ENCODE measurements around the gene OSBPL10. TPM values are rescaled to one million over a fixed set of nuclear protein-coding genes. Genes with fewer than 3 reads are reported as not detected.

Gene OSBPL10
- total RNA-seq, 2 experiments from 2014 or later = 65.7 to 170 TPM

- Histone ChIP-seq H2AFZ (ENCODE audit: low read length) (no peak overlapping the region), H3K4me3 (ENCODE audit: low read depth, low read length, poor library complexity, severe bottlenecking) (peak overlapping the region; percentile 65), H3K27ac (ENCODE audit: low read depth, low read length, poor library complexity, severe bottlenecking) (peak overlapping the region; percentile 91), H4K20me1 (ENCODE audit: insufficient read depth, low read length) (no peaks in the 10 kb centered on the region), H3K4me2 (ENCODE audit: low read length) (peak overlapping the region; percentile 89), H3K36me3 (ENCODE audit: insufficient read depth, low read length) (peaks cover 64% of the 10 kb centered on the region), H3K9me2 (ENCODE audit: insufficient read depth, low read length) (no peaks in the 10 kb centered on the region), H3K9me3 (ENCODE audit: low read length) (peaks cover 25% of the 10 kb centered on the region), H3K79me2 (ENCODE audit: insufficient read depth, low read depth, low read length) (peaks cover 100% of the 10 kb centered on the region), H3K4me1 (ENCODE audit: insufficient read depth, low read length, poor library complexity, severe bottlenecking) (peaks cover 88% of the 10 kb centered on the region)
- ChIA-PET CTCF (ENCODE audit: unreplicated experiment) (no interaction called here), POLR2A (interaction anchor here (0.6 to 3.7 kb wide), 8 partner anchors 11 to 81 kb away, joined by 3 to 81 read pairs (median 24); partner anchors contain the start of genes OSBPL10 and ZNF860)
- BruUV-seq (replicated peaks) = no TSS peak
- intact Hi-C loops (cut with micrococcal nuclease; ENCODE audit: unreplicated experiment) = loop anchor here (10.0 kb wide), 1 partner anchor 1314 kb away; no protein-coding TSS in a partner anchor
- TF ChIP-seq EZH2phosphoT487 (IDR thresholded peaks at IDR 0.05; ENCODE audit: borderline replicate concordance, low read depth, low read length) = no peak
- no peak for TF ChIP-seq CTCF (conservative IDR thresholded peaks at IDR 0.05; ENCODE audit: low read length)
- DNase-seq (ENCODE audit: low spot score) = no peak
Observed at GRCh38 chr3:31959251-31959650, 21.8 kb downstream of the OSBPL10 start.

GRCh38 chr3:31958701-31959152, 22.3 kb downstream of the OSBPL10 start:
- ChIA-PET CTCF (ENCODE audit: unreplicated experiment) (no interaction called here), POLR2A (interaction anchor here (1.0 to 5.7 kb wide), 9 partner anchors 10 to 74 kb away, joined by 3 to 76 read pairs (median 19); partner anchors contain the start of genes OSBPL10 and ZNF860)
- Histone ChIP-seq H2AFZ (ENCODE audit: low read length) (no peak overlapping the region), H3K4me1 (ENCODE audit: insufficient read depth, low read length, poor library complexity, severe bottlenecking) (peaks cover 89% of the 10 kb centered on the region), H3K9me3 (ENCODE audit: low read length) (peaks cover 25% of the 10 kb centered on the region), H3K36me3 (ENCODE audit: insufficient read depth, low read length) (peaks cover 64% of the 10 kb centered on the region), H4K20me1 (ENCODE audit: insufficient read depth, low read length) (no peaks in the 10 kb centered on the region), H3K9me2 (ENCODE audit: insufficient read depth, low read length) (no peaks in the 10 kb centered on the region), H3K4me3 (ENCODE audit: low read depth, low read length, poor library complexity, severe bottlenecking) (peak overlapping the region; percentile 65), H3K4me2 (ENCODE audit: low read length) (peak overlapping the region; percentile 89), H3K27ac (ENCODE audit: low read depth, low read length, poor library complexity, severe bottlenecking) (peak overlapping the region; percentile 91), H3K79me2 (ENCODE audit: insufficient read depth, low read depth, low read length) (peaks cover 100% of the 10 kb centered on the region)
- no peak for DNase-seq (ENCODE audit: low spot score)
- TF ChIP-seq CTCF (conservative IDR thresholded peaks at IDR 0.05; ENCODE audit: low read length) (no peak), EZH2phosphoT487 (IDR thresholded peaks at IDR 0.05; ENCODE audit: borderline replicate concordance, low read depth, low read length) (no peak)
- intact Hi-C loops (cut with micrococcal nuclease; ENCODE audit: unreplicated experiment) = loop anchor here (10.0 kb wide), 1 partner anchor 1314 kb away; no protein-coding TSS in a partner anchor
- BruUV-seq (replicated peaks) = no TSS peak

- Histone ChIP-seq H3K79me2 (ENCODE audit: insufficient read depth, low read depth, low read length) (peaks cover 86% of the 10 kb centered on the region), H2AFZ (ENCODE audit: low read length) (no peak overlapping the region), H3K9me3 (ENCODE audit: low read length) (peaks cover 25% of the 10 kb centered on the region), H3K27ac (ENCODE audit: low read depth, low read length, poor library complexity, severe bottlenecking) (peak overlapping the region; percentile 91), H3K4me3 (ENCODE audit: low read depth, low read length, poor library complexity, severe bottlenecking) (peak overlapping the region; percentile 65), H3K4me2 (ENCODE audit: low read length) (peak overlapping the region; percentile 89), H4K20me1 (ENCODE audit: insufficient read depth, low read length) (no peaks in the 10 kb centered on the region), H3K36me3 (ENCODE audit: insufficient read depth, low read length) (peaks cover 53% of the 10 kb centered on the region), H3K4me1 (ENCODE audit: insufficient read depth, low read length, poor library complexity, severe bottlenecking) (peaks cover 87% of the 10 kb centered on the region), H3K9me2 (ENCODE audit: insufficient read depth, low read length) (no peaks in the 10 kb centered on the region)
- ChIA-PET CTCF (ENCODE audit: unreplicated experiment) (no interaction called here), POLR2A (interaction anchor here (1.2 to 5.7 kb wide), 4 partner anchors 8 to 34 kb away, joined by 3 to 57 read pairs (median 11); no protein-coding TSS in a partner anchor)
- intact Hi-C loops (cut with micrococcal nuclease; ENCODE audit: unreplicated experiment) = loop anchor here (10.0 kb wide), 1 partner anchor 1312 kb away; no protein-coding TSS in a partner anchor
- TF ChIP-seq EZH2phosphoT487 (IDR thresholded peaks at IDR 0.05; ENCODE audit: borderline replicate concordance, low read depth, low read length) (no peak), CTCF (conservative IDR thresholded peaks at IDR 0.05; ENCODE audit: low read length) (no peak)
- no peak for DNase-seq (ENCODE audit: low spot score)
- no TSS peak for BruUV-seq (replicated peaks)
Observed at GRCh38 chr3:31957106-31957505, 24.0 kb downstream of the OSBPL10 start.
